Endothelial cell of umbilical vein (primary cell): Measurements from ENCODE around the gene DGKB.
"Not testable (repeated sequence)": the region's sequence is repeated elsewhere in the genome, so short reads cannot be mapped to it uniquely, and the experiment has no call there.

Source experiments
- CTCF ChIP-seq, 2 donors: IDR thresholded peaks; 1 replicate in 1 of 2; 2 replicates in 1 of 2; pipeline ENCODE4 v1.5.1; 2011; ENCODE audit warnings: low read length in 2 of 2, mild to moderate bottlenecking in 2 of 2, moderate library complexity in 2 of 2, control low read depth in 1 of 2, inconsistent platforms in 1 of 2, low read depth in 1 of 2; ENCODE audit not compliant: insufficient read depth in 1 of 2; ENCODE audit errors: extremely low read depth in 1 of 2
- EZH2 ChIP-seq: IDR thresholded peaks from 2 replicates; pipeline ENCODE4 v1.6.1; 2012; ENCODE audit warnings: borderline replicate concordance, low read depth, mild to moderate bottlenecking, moderate library complexity, low read length, inconsistent platforms; ENCODE audit not compliant: severe bottlenecking
- FOS ChIP-seq: IDR thresholded peaks from 2 replicates; pipeline ENCODE4 v1.6.1; 2011; ENCODE audit warnings: mild to moderate bottlenecking, low read length, moderate library complexity, borderline replicate concordance; ENCODE audit not compliant: insufficient read depth
- GATA2 ChIP-seq: IDR thresholded peaks from 2 replicates; pipeline ENCODE4 v1.7.0; 2011; ENCODE audit warnings: low read depth, mild to moderate bottlenecking, moderate library complexity, mixed read lengths, low read length; ENCODE audit not compliant: insufficient read length, insufficient read depth
- JUN ChIP-seq: IDR thresholded peaks from 2 replicates; pipeline ENCODE4 v1.6.1; 2011; ENCODE audit warnings: borderline replicate concordance, low read depth; ENCODE audit not compliant: insufficient read length, insufficient read depth
- POLR2A ChIP-seq: IDR thresholded peaks from 2 replicates; pipeline ENCODE4 v1.6.1; 2012; ENCODE audit warnings: low read depth, mild to moderate bottlenecking, control low read depth, low read length
- POLR2AphosphoS5 ChIP-seq: IDR thresholded peaks from 2 replicates; pipeline ENCODE4 v1.6.1; 2012; ENCODE audit warnings: low read depth, mild to moderate bottlenecking, control low read depth, low read length, moderate library complexity; ENCODE audit not compliant: insufficient read depth
- TF ChIP-seq, protein P1 (sequence below): IDR thresholded peaks from 2 replicates; pipeline ENCODE4 v1.6.1; 2011; ENCODE audit not compliant: insufficient read depth, insufficient read length

- TF ChIP-seq CTCF (IDR thresholded peaks at IDR 0.05; ENCODE audit: extremely low read depth in 1 of 2, insufficient read depth in 1 of 2, low read depth in 1 of 2, low read length in 2 of 2); POLR2A; POLR2AphosphoS5; EZH2; JUN; FOS; GATA2: not testable (repeated sequence)
- TF ChIP-seq, protein P1, sequence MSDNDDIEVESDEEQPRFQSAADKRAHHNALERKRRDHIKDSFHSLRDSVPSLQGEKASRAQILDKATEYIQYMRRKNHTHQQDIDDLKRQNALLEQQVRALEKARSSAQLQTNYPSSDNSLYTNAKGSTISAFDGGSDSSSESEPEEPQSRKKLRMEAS = not testable (repeated sequence)
Measured at GRCh38 chr7:14458846-14459245, 443.7 kb downstream of the DGKB start.
